H9 (cell line): Measurements from ENCODE around the gene ASH1L. TPM values are rescaled to one million over a fixed set of nuclear protein-coding genes. Genes with fewer than 3 reads are reported as not detected.
"Not testable (repeated sequence)": the region's sequence is repeated elsewhere in the genome, so short reads cannot be mapped to it uniquely, and the experiment has no call there.

Experiments used
- DNase-seq: peaks from one replicate; pipeline ENCODE4 v3.0.0-alpha.2; 2017
- H2AFZ ChIP-seq: one replicate; pipeline ENCODE4 v1.6.1; 2013; ENCODE audit warnings: mild to moderate bottlenecking, low read length, control low read depth, moderate library complexity
- H2AK5ac ChIP-seq: 2 replicates; pipeline ENCODE4 v1.6.1; 2013; ENCODE audit warnings: low read length, control low read depth, mixed read lengths; ENCODE audit not compliant: insufficient read length
- H2BK120ac ChIP-seq: one replicate; pipeline ENCODE4 v1.6.1; 2013; ENCODE audit warnings: low read depth, mild to moderate bottlenecking, low read length, control low read depth, inconsistent platforms; ENCODE audit not compliant: poor library complexity, severe bottlenecking
- H2BK12ac ChIP-seq: 2 replicates; pipeline ENCODE4 v1.6.1; 2013; ENCODE audit warnings: low read length, control low read depth, mixed read lengths, low read depth; ENCODE audit not compliant: insufficient read length
- H2BK15ac ChIP-seq: 2 replicates; pipeline ENCODE4 v1.6.1; 2013; ENCODE audit warnings: low read depth, low read length, control low read depth
- H2BK20ac ChIP-seq: one replicate; pipeline ENCODE4 v1.6.1; 2013; ENCODE audit warnings: low read depth, mild to moderate bottlenecking, low read length, control low read depth, inconsistent platforms; ENCODE audit not compliant: poor library complexity, severe bottlenecking
- H2BK5ac ChIP-seq: 2 replicates; pipeline ENCODE4 v1.6.1; 2013; ENCODE audit warnings: low read length, control low read depth, mixed read lengths; ENCODE audit not compliant: insufficient read length
- H3K14ac ChIP-seq: 2 replicates; pipeline ENCODE4 v1.6.1; 2013; ENCODE audit warnings: low read length, control low read depth; ENCODE audit not compliant: insufficient read depth
- H3K18ac ChIP-seq: 2 replicates; pipeline ENCODE4 v1.6.1; 2013; ENCODE audit warnings: low read depth, mild to moderate bottlenecking, mixed read lengths, low read length, control low read depth; ENCODE audit not compliant: insufficient read length
- H3K23ac ChIP-seq: 2 replicates; pipeline ENCODE4 v1.6.1; 2013; ENCODE audit warnings: low read length, control low read depth, mixed read lengths, low read depth; ENCODE audit not compliant: insufficient read length
- H3K23me2 ChIP-seq: 2 replicates; pipeline ENCODE4 v1.6.1; 2013; ENCODE audit warnings: low read depth, mild to moderate bottlenecking, mixed read lengths, low read length, control low read depth; ENCODE audit not compliant: insufficient read length, poor library complexity, severe bottlenecking
- H3K27ac ChIP-seq: 2 replicates; pipeline ENCODE4 v1.5.1; 2013; ENCODE audit warnings: low read length, control low read depth, mixed read lengths, low read depth; ENCODE audit not compliant: insufficient read length
- H3K27me3 ChIP-seq: 2 replicates; pipeline ENCODE4 v1.6.1; 2013; ENCODE audit warnings: low read length, control low read depth, inconsistent platforms; ENCODE audit not compliant: insufficient read depth
- H3K4ac ChIP-seq: 2 replicates; pipeline ENCODE4 v1.6.1; 2013; ENCODE audit warnings: low read depth, mild to moderate bottlenecking, control low read depth, inconsistent platforms, low read length, moderate library complexity
- H3K4me1 ChIP-seq: 2 replicates; pipeline ENCODE4 v1.6.1; 2013; ENCODE audit warnings: low read length, control low read depth, inconsistent platforms; ENCODE audit not compliant: insufficient read depth
- H3K4me2 ChIP-seq: 2 replicates; pipeline ENCODE4 v1.6.1; 2013; ENCODE audit warnings: low read length, control low read depth, mixed read lengths; ENCODE audit not compliant: insufficient read length, insufficient read depth
- H3K56ac ChIP-seq: 2 replicates; pipeline ENCODE4 v1.6.1; 2013; ENCODE audit warnings: low read depth, mild to moderate bottlenecking, mixed read lengths, low read length, control low read depth; ENCODE audit not compliant: insufficient read length
- H3K79me1 ChIP-seq: 2 replicates; pipeline ENCODE4 v1.6.1; 2013; ENCODE audit warnings: low read depth, mild to moderate bottlenecking, moderate library complexity, low read length, control low read depth, inconsistent platforms; ENCODE audit not compliant: insufficient read depth, poor library complexity, severe bottlenecking
- H3K79me2 ChIP-seq: 2 replicates; pipeline ENCODE4 v1.6.1; 2013; ENCODE audit warnings: low read length, control low read depth, inconsistent platforms; ENCODE audit not compliant: insufficient read depth
- H3K9ac ChIP-seq: 2 replicates; pipeline ENCODE4 v1.6.1; 2013; ENCODE audit warnings: low read length, control low read depth, mixed read lengths; ENCODE audit not compliant: insufficient read length; ENCODE audit errors: extremely low read depth
- H3K9me3 ChIP-seq: one replicate; pipeline ENCODE4 v1.6.1; 2013; ENCODE audit warnings: low read depth, low read length, inconsistent platforms; ENCODE audit not compliant: control insufficient read depth
- H3T11ph ChIP-seq: one replicate; pipeline ENCODE4 v1.6.1; 2013; ENCODE audit warnings: mild to moderate bottlenecking, low read length, control low read depth, inconsistent platforms
- H4K20me1 ChIP-seq: one replicate; pipeline ENCODE4 v1.6.1; 2013; ENCODE audit not compliant: control insufficient read depth, insufficient read length, insufficient read depth
- H4K5ac ChIP-seq: 2 replicates; pipeline ENCODE4 v1.6.1; 2013; ENCODE audit warnings: low read depth, mild to moderate bottlenecking, mixed read lengths, low read length, control low read depth; ENCODE audit not compliant: insufficient read length
- H4K8ac ChIP-seq: replicated peaks from 2 replicates; pipeline ENCODE4 v1.6.1; 2013; ENCODE audit warnings: low read length, control low read depth, mixed read lengths, low read depth; ENCODE audit not compliant: insufficient read length
- H4K91ac ChIP-seq: 2 replicates; pipeline ENCODE4 v1.6.1; 2013; ENCODE audit warnings: low read depth, mild to moderate bottlenecking, moderate library complexity, mixed read lengths, low read length, control low read depth; ENCODE audit not compliant: insufficient read length
- H3K27ac Mint-ChIP-seq, 3 experiments: 2 replicates in 2 of 3; 3 replicates in 1 of 3; pipeline ENCODE4 v1.8.0; 2020 to 2021; ENCODE audit warnings: mixed read lengths in 3 of 3, mild to moderate bottlenecking in 1 of 3, moderate library complexity in 1 of 3
- H3K27me3 Mint-ChIP-seq: 2 replicates; pipeline ENCODE4 v1.8.0; 2021; ENCODE audit warnings: low read depth, mild to moderate bottlenecking, moderate library complexity, mixed read lengths
- H3K36me3 Mint-ChIP-seq, 3 experiments: 2 replicates in 2 of 3; 3 replicates in 1 of 3; pipeline ENCODE4 v1.8.0; 2020 to 2021; ENCODE audit warnings: low read depth in 3 of 3, mixed read lengths in 3 of 3; ENCODE audit not compliant: insufficient read depth in 1 of 3
- H3K4me1 Mint-ChIP-seq, 2 experiments: 2 replicates each; pipeline ENCODE4 v1.8.0; 2020; ENCODE audit warnings: mixed read lengths in 2 of 2
- H3K4me3 Mint-ChIP-seq, 2 experiments: 2 replicates in 1 of 2; 3 replicates in 1 of 2; pipeline ENCODE4 v1.8.0; 2020 to 2021; ENCODE audit warnings: mild to moderate bottlenecking in 2 of 2, mixed read lengths in 2 of 2, moderate library complexity in 1 of 2
- H3K9me3 Mint-ChIP-seq, 2 experiments: 2 replicates in 1 of 2; 3 replicates in 1 of 2; pipeline ENCODE4 v1.8.0; 2020; ENCODE audit warnings: mild to moderate bottlenecking in 2 of 2, mixed read lengths in 2 of 2, moderate library complexity in 1 of 2
- WGBS: extraction: QIAGEN DNeasy Blood & Tissue Kit; methylation state at CpG from one replicate; pipeline ENCODE4 v1.1.7; 2013; ENCODE audit warnings: missing lambda C conversion rate, low lambda C conversion rate, mixed read lengths; ENCODE audit not compliant: insufficient read length; ENCODE audit errors: extremely low coverage; 5-methylcytosine and 5-hydroxymethylcytosine counted together
- total RNA-seq: library from RNA; stranded (reverse); gene quantifications from 2 replicates; pipeline ENCODE4 v1.2.1, GENCODE V29; 2021

The ASH1L gene
- total RNA-seq, 1 experiment from 2014 or later: 32.8 TPM

- H3K4me2 ChIP-seq, H3T11ph ChIP-seq, H3K9me3 ChIP-seq, H2BK20ac ChIP-seq, H3K4ac ChIP-seq, H2AK5ac ChIP-seq, H3K79me2 ChIP-seq, H3K4me3 Mint-ChIP-seq, H3K23me2 ChIP-seq, H3K9me3 Mint-ChIP-seq, H3K14ac ChIP-seq, H4K5ac ChIP-seq, H3K79me1 ChIP-seq, H4K91ac ChIP-seq, H3K27me3 Mint-ChIP-seq, H2BK5ac ChIP-seq, H2AFZ ChIP-seq, DNase-seq, H3K27ac Mint-ChIP-seq, H3K9ac ChIP-seq, H2BK15ac ChIP-seq, H3K23ac ChIP-seq, H3K4me1 ChIP-seq, H4K20me1 ChIP-seq, H2BK12ac ChIP-seq, H3K56ac ChIP-seq, H3K27ac ChIP-seq, H2BK120ac ChIP-seq, H4K8ac ChIP-seq, H3K18ac ChIP-seq, H3K27me3 ChIP-seq, H3K4me1 Mint-ChIP-seq: not testable (repeated sequence)
- WGBS: no CpG with 5 or more reads among the region's 6 CpGs
- H3K36me3 Mint-ChIP-seq: peaks cover 2 to 11% (median 6%) of the 10 kb centered on the region in 3 experiments; a peak in 5 of 7 replicates
These were observed 13.0 kb upstream of the ASH1L start for GRCh38 chr1:155575608-155576007.
